22Rv1 (cell line): ENCODE data around the gene ANGPTL8.

ENCODE experiments used
- CTCF ChIP-seq: fragments of 450-650 bp; IDR thresholded peaks from 2 replicates; pipeline ENCODE4 v1.5.1; 2017; ENCODE audit warnings: mild to moderate bottlenecking
- ZFX ChIP-seq: fragments of 450-650 bp; IDR thresholded peaks from 2 replicates; pipeline ENCODE4 v1.6.1; 2017; ENCODE audit warnings: antibody characterized with exemption, borderline replicate concordance

GRCh38 chr19:11281356-11282049 is 42.1 kb downstream of the ANGPTL8 start:
- no peak for TF ChIP-seq CTCF
- no peak for TF ChIP-seq ZFX
